HL-60 (cell line): ENCODE data around the gene KRT81.

Source experiments
- DNase-seq, 2 experiments: peaks; one replicate each; pipeline ENCODE4 v3.0.0-alpha.2; 2010 to 2020; ENCODE audit warnings: low read depth in 1 of 2, low spot score in 1 of 2
- H3K27ac ChIP-seq: fragments of 250-450 bp; sonication (Bioruptor Pico); replicated peaks from 2 replicates; pipeline ENCODE4 v1.5.1; 2020; ENCODE audit warnings: mild to moderate bottlenecking, moderate library complexity
- H3K27me3 ChIP-seq: fragments of 250-450 bp; sonication (Bioruptor Pico); 2 replicates; pipeline ENCODE4 v1.5.1; 2021; ENCODE audit warnings: mild to moderate bottlenecking, moderate library complexity; ENCODE audit not compliant: insufficient read depth, poor library complexity, severe bottlenecking
- H3K4me3 ChIP-seq: replicated peaks from 2 replicates; pipeline ENCODE4 v1.5.1; 2011; ENCODE audit warnings: mild to moderate bottlenecking, control low read depth, low read length; ENCODE audit not compliant: insufficient read depth
- CTCF ChIP-seq: IDR thresholded peaks from one replicate; pipeline ENCODE4 v1.5.1; 2011; ENCODE audit warnings: low read length, control low read depth, inconsistent platforms; ENCODE audit not compliant: insufficient read depth
- GABPA ChIP-seq: IDR thresholded peaks from 2 replicates; pipeline ENCODE4 v1.6.1; 2012; ENCODE audit warnings: low read depth
- POLR2AphosphoS5 ChIP-seq: IDR thresholded peaks from 2 replicates; pipeline ENCODE4 v1.6.1; 2012; ENCODE audit warnings: low read depth
- REST ChIP-seq: IDR thresholded peaks from 2 replicates; pipeline ENCODE4 v1.6.1; 2012; ENCODE audit warnings: low read depth; ENCODE audit not compliant: insufficient replicate concordance
- SPI1 ChIP-seq: IDR thresholded peaks from 2 replicates; pipeline ENCODE4 v1.6.1; 2012; ENCODE audit warnings: low read depth, mild to moderate bottlenecking, borderline replicate concordance

Gene KRT81

GRCh38 chr12:52312086-52312485 lies 20.8 kb upstream of the KRT81 start:
- no peak for DNase-seq
- TF ChIP-seq SPI1: no peak
- TF ChIP-seq POLR2AphosphoS5: no peak
- TF ChIP-seq CTCF: no peak
- no peak for TF ChIP-seq GABPA
- TF ChIP-seq REST: no peak
- Histone ChIP-seq H3K27ac (no peak overlapping the region), H3K27me3 (peaks cover 31% of the 10 kb centered on the region), H3K4me3 (no peak overlapping the region)

- TF ChIP-seq CTCF (no peak), POLR2AphosphoS5 (no peak), GABPA (no peak), REST (no peak), SPI1 (no peak)
- Histone ChIP-seq H3K27me3 (peaks cover 39% of the 10 kb centered on the region), H3K27ac (no peak overlapping the region), H3K4me3 (no peak overlapping the region)
- no peak for DNase-seq
Observed at GRCh38 chr12:52311285-52311648, 19.9 kb upstream of the KRT81 start.

GRCh38 chr12:52310622-52311284 lies 19.4 kb upstream of the KRT81 start:
- Histone ChIP-seq H3K27me3 (peaks cover 39% of the 10 kb centered on the region), H3K27ac (no peak overlapping the region), H3K4me3 (no peak overlapping the region)
- TF ChIP-seq CTCF (no peak), SPI1 (no peak), REST (no peak), POLR2AphosphoS5 (no peak)
- no peak for DNase-seq
